Fibroblast of the aortic adventitia (primary cell): ENCODE data around the gene LRRC66. TPM values are rescaled to one million over a fixed set of nuclear protein-coding genes. Genes with fewer than 3 reads are reported as not detected.

Experiments used
- DNase-seq: peaks from one replicate; pipeline ENCODE4 v3.0.0-alpha.2; 2010; ENCODE audit warnings: low read depth
- H3K4me3 ChIP-seq: 2 replicates; pipeline ENCODE4 v1.5.1; 2011; ENCODE audit warnings: low read depth, mild to moderate bottlenecking, control low read depth, low read length, moderate library complexity
- total RNA-seq: library from RNA; depleted of rRNA; stranded (reverse); fragments of >200 nt; gene quantifications from 2 replicates; pipeline ENCODE4 v1.2.3, GENCODE V29; 2012; ENCODE audit warnings: low replicate concordance
- TF ChIP-seq, protein P1 (sequence below): IDR thresholded peaks from 2 replicates; pipeline ENCODE4 v1.5.1; 2011; ENCODE audit warnings: mild to moderate bottlenecking, low read length, control low read depth, inconsistent platforms; ENCODE audit not compliant: insufficient read depth

LRRC66 gene
- total RNA-seq, 1 donor, result 0.81 TPM

DNA sequence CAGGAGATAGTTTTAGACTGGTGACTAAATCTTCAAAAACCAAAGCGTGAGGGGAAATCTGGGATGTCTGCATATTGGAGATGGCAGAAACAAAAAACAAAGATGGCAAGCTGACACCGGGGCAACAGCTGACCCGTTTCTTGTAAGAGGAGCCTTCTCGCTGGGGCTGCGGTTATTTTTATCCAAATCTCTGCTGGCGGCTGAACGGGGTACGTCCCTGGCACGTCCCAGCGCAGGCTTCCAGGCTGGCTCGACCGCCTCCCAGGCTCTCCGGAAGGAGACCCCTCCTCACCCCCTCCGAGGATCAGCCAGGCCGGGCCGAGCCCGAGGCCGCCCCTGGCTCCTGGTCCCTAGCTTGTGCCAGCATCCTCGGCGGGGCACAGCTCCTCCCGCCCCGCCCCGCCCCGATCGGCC, 17.5 kb upstream of the LRRC66 start:
- TF ChIP-seq, protein P1, sequence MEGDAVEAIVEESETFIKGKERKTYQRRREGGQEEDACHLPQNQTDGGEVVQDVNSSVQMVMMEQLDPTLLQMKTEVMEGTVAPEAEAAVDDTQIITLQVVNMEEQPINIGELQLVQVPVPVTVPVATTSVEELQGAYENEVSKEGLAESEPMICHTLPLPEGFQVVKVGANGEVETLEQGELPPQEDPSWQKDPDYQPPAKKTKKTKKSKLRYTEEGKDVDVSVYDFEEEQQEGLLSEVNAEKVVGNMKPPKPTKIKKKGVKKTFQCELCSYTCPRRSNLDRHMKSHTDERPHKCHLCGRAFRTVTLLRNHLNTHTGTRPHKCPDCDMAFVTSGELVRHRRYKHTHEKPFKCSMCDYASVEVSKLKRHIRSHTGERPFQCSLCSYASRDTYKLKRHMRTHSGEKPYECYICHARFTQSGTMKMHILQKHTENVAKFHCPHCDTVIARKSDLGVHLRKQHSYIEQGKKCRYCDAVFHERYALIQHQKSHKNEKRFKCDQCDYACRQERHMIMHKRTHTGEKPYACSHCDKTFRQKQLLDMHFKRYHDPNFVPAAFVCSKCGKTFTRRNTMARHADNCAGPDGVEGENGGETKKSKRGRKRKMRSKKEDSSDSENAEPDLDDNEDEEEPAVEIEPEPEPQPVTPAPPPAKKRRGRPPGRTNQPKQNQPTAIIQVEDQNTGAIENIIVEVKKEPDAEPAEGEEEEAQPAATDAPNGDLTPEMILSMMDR, result no peak
- H3K4me3 ChIP-seq, result peak overlapping the region; percentile 80
- peak; percentile 48 for DNase-seq

DNA sequence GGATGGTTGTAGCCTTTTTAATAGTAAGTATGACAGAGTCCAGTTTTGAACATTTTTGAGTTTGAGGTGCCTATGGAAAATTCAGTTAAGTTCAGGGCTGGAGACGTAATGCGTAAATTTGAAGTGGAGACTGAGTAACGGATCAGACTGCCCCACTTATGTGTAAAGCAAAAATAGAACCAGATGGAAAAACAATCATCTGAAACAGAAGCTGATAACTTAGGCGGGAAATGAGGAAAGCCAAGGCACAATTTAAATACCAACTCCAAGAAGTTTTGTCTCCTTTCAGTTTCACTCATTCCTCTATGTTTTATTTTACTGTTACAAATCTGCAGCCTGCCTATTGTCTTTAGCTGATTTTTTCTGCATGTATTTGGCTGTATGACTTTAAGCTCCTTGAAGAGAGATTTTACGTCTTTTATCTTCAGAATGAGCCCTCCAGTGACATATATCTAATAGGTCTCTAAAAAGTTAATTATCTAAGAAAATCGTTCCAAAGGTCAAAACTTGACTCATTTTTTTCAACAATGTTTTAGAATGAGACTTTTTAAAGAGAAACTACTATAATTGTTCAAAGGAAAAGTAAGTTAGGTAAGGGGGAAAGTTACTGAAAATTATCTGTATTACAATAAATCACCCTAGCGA, 16.8 kb upstream of the LRRC66 start:
- TF ChIP-seq, protein P1, result no peak
- no peak for DNase-seq
- H3K4me3 ChIP-seq, result peak overlapping the region; percentile 80

DNA sequence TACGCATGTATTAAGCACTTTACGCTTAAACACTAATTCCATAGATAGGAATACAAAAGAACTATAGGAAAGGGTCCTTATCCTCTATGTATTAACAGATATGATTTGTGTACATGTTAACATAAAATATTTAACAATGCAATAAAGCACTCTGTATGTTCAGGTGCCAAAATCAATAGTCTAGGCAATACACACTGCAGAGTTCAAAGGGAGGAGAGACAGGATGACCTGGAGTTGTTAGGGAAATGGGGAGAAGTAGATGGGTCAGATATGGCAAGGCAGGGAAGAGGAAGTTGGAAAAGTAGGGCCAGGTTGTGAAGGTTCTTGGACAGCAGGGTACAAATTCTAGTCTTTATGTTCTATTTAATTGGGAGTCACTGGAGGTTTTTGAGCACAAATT, 15.0 kb upstream of the LRRC66 start:
- DNase-seq, result no peak
- H3K4me3 ChIP-seq, result no peak overlapping the region
- TF ChIP-seq, protein P1, result no peak

DNA sequence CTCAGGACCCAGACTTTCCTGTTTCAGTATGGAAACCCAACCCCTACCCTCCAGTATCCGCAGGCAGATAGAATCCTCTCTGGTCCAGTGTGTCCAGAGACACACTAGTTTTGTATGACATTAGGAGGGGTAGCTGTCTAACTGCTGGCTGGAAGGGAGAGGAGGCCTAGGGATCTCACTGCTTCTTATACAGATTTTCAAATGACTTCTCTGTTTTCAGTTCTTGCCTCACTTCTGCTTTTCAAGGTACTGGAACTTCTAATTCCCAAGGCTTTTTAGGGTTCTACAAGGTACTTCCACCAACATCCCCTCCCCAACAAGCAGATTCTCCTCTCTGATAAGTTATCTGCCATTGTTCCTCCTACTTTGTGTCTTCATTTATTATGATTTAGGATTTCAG, 11.8 kb upstream of the LRRC66 start:
- DNase-seq, result no peak
- TF ChIP-seq, protein P1, result no peak
- no peak overlapping the region for H3K4me3 ChIP-seq

DNA sequence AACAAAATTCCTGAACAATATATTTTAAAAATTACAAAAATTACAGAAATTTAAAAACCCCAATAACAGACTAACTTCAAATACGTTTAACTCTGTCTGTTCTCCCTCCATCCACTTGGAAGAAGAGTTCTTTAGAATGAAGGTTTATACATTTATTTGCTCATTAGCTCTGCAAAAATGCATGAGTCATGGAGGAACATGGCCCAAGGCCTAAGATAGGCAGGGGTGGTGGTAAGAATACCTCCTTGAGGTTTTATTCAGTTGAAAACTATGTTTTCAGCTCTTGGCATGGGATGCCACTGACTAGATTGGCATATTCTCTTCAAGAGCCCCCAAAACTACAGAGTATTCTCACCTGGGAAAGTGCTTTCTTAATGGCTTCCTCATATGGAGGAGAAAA, 8.8 kb upstream of the LRRC66 start:
- no peak overlapping the region for H3K4me3 ChIP-seq
- DNase-seq, result peak; percentile 59
- TF ChIP-seq, protein P1, result no peak

DNA sequence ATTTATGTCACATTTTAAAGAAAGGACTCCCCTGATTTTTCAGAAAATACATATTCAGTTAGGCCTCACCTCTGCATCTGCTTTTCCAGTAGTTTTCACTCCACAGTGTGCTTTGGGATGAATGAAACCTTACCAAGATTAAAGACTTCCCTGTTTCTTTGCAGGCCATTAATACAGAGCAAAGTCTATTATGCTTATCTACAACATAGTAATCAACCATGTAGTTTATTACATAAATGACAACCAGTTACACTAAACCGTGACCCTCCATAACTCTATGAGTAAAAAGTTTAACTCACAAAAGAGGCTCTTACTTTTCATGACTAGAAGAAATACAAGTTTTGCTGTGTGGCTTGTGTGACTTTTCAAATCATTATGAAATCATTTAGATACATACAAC, 2.3 kb downstream of the LRRC66 start:
- no peak for DNase-seq
- H3K4me3 ChIP-seq, result no peak overlapping the region
- TF ChIP-seq, protein P1, result no peak

DNA sequence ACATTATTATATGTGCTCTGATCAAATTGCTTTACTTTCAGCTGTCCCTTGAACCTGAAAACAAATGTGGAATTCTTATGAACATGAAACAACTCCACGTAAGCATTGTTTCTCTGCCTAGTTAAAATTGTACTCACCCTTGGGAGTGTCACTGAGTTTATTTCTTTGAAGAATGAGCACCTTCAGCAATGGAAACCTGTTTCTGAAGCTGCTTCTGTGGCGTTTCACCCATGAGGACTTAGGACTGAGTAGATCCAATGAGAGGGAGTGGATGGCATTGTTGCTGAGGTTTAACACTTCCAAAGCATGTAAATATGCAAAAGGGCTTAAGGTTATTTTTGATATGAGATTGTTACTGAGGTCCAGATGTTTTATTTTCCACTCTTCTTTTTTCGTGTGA, 3.2 kb downstream of the LRRC66 start:
- H3K4me3 ChIP-seq, result no peak overlapping the region
- TF ChIP-seq, protein P1, result no peak
- no peak for DNase-seq
